Endothelial cell of umbilical vein (primary cell): ENCODE data around the gene RELL1.

Source experiments
- CTCF ChIP-seq, 2 donors: IDR thresholded peaks; 1 replicate in 1 of 2; 2 replicates in 1 of 2; pipeline ENCODE4 v1.5.1; 2011; ENCODE audit warnings: low read length in 2 of 2, mild to moderate bottlenecking in 2 of 2, moderate library complexity in 2 of 2, control low read depth in 1 of 2, inconsistent platforms in 1 of 2, low read depth in 1 of 2; ENCODE audit not compliant: insufficient read depth in 1 of 2; ENCODE audit errors: extremely low read depth in 1 of 2
- EZH2 ChIP-seq: IDR thresholded peaks from 2 replicates; pipeline ENCODE4 v1.6.1; 2012; ENCODE audit warnings: borderline replicate concordance, low read depth, mild to moderate bottlenecking, moderate library complexity, low read length, inconsistent platforms; ENCODE audit not compliant: severe bottlenecking
- MAX ChIP-seq: IDR thresholded peaks from 2 replicates; pipeline ENCODE4 v1.6.1; 2011; ENCODE audit not compliant: insufficient read depth, insufficient read length
- MYC ChIP-seq: IDR thresholded peaks from one replicate; pipeline ENCODE4 v1.6.1; 2011; ENCODE audit warnings: mild to moderate bottlenecking, low read depth, low read length
- POLR2A ChIP-seq: IDR thresholded peaks from 2 replicates; pipeline ENCODE4 v1.6.1; 2012; ENCODE audit warnings: low read depth, mild to moderate bottlenecking, control low read depth, low read length
- POLR2AphosphoS5 ChIP-seq: IDR thresholded peaks from 2 replicates; pipeline ENCODE4 v1.6.1; 2012; ENCODE audit warnings: low read depth, mild to moderate bottlenecking, control low read depth, low read length, moderate library complexity; ENCODE audit not compliant: insufficient read depth

- no peak for TF ChIP-seq POLR2AphosphoS5
- no peak for TF ChIP-seq CTCF (IDR thresholded peaks at IDR 0.05; ENCODE audit: extremely low read depth in 1 of 2, insufficient read depth in 1 of 2, low read depth in 1 of 2, low read length in 2 of 2)
- TF ChIP-seq EZH2 = no peak
- no peak for TF ChIP-seq POLR2A
- no peak for TF ChIP-seq MAX
- TF ChIP-seq MYC = no peak
Measured at GRCh38 chr4:37670249-37670648, 15.9 kb downstream of the RELL1 start.
